Naive B cell (primary cell): Measurements from ENCODE around the gene SSR1. TPM values are rescaled to one million over a fixed set of nuclear protein-coding genes. Genes with fewer than 3 reads are reported as not detected.

ENCODE experiments used
- ATAC-seq, 2 donors: fragments of 150-1000 bp; cut with Tn5 transposase; 2 replicates each; pipeline ENCODE4 v1.10.0; 2021; ENCODE audit warnings: low read depth in 2 of 2, mild to moderate bottlenecking in 2 of 2, moderate library complexity in 2 of 2
- DNase-seq: peaks from one replicate; pipeline ENCODE4 v3.0.0; 2022
- H3K27ac Mint-ChIP-seq, 6 donors: one replicate each; pipeline ENCODE4 v1.8.0; 2020 to 2022; ENCODE audit warnings: mild to moderate bottlenecking in 6 of 6, mixed read lengths in 6 of 6, moderate library complexity in 5 of 6, inconsistent platforms in 2 of 6
- H3K27me3 Mint-ChIP-seq, 3 donors: one replicate each; pipeline ENCODE4 v1.8.0; 2021 to 2022; ENCODE audit warnings: mixed read lengths in 3 of 3, mild to moderate bottlenecking in 1 of 3
- H3K36me3 Mint-ChIP-seq, 2 donors: one replicate each; pipeline ENCODE4 v1.8.0; 2020 to 2022; ENCODE audit warnings: mixed read lengths in 2 of 2, inconsistent platforms in 1 of 2, mild to moderate bottlenecking in 1 of 2
- H3K4me1 Mint-ChIP-seq, 3 donors: one replicate each; pipeline ENCODE4 v1.8.0; 2020 to 2022; ENCODE audit warnings: mixed read lengths in 3 of 3, inconsistent platforms in 1 of 3, mild to moderate bottlenecking in 1 of 3, moderate library complexity in 1 of 3
- H3K4me3 Mint-ChIP-seq, 8 donors: one replicate each; pipeline ENCODE4 v1.8.0; 2020 to 2022; ENCODE audit warnings: mild to moderate bottlenecking in 8 of 8, mixed read lengths in 8 of 8, moderate library complexity in 8 of 8, inconsistent platforms in 2 of 8
- H3K9me3 Mint-ChIP-seq, 7 donors: one replicate each; pipeline ENCODE4 v1.8.0; 2020 to 2022; ENCODE audit warnings: mixed read lengths in 7 of 7, mild to moderate bottlenecking in 5 of 7, inconsistent platforms in 2 of 7, moderate library complexity in 1 of 7
- polyA plus RNA-seq, 6 donors: library from polyadenylated mRNA; unstranded; fragments of 300-500 nt; fragmentation: Illumina TruSeq; gene quantifications; one replicate each; pipeline ENCODE4 v1.2.3, GENCODE V29; 2021; ENCODE audit warnings: low read depth in 6 of 6

The SSR1 gene
- polyA plus RNA-seq, 6 donors from 2014 or later = 122 to 167 (median 147) TPM

DNA sequence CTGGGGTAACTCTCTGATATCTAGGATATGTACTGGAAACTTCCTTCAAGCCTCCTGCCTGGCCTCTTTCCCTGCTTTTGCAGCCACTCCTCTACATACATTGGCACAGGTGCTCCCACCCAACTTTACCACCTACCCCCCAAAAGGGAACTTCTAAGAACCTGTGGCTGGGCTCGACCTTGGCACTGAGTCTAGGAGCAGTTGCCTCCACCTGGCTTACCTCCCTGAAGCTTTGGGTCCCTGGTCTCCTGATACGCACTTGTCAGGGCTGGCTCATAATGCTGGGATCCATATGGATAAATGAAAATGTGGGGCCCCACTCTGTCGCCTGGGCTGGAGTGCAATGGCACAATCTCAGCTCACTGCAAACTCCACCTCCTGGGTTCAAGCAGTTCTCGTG is 56.2 kb downstream of the SSR1 start:
- ATAC-seq (no peak), DNase-seq (no peak)
- Mint-ChIP-seq H3K27me3 (peaks cover 0 to 18% (median 9%) of the 10 kb centered on the region in 3 donors), H3K9me3 (peaks cover 0 to 3% (median 0%) of the 10 kb centered on the region in 7 donors), H3K27ac (peak overlapping the region in 1 of 6 donors; percentile 45), H3K4me3 (no peak overlapping the region), H3K4me1 (peaks cover 13 to 22% (median 21%) of the 10 kb centered on the region in 3 donors), H3K36me3 (no peaks in the 10 kb centered on the region)

DNA sequence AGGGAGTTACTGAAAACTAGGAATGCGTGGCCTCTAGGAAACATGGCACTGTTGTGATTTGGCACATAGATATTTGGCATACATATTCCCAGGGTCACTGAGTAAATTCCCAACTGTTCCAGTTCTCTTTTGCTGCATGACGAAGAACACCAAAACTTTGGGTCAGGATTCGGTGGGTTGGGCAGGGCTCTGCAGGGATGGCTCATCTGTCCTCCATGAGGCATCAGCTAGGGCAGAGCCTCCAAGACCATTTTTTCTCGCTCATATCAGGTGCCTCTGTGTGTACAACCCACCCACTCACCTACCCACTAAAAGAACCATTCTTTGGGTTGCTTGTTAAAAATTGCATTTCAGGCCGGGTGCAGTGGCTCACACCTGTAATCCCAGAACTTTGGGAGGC is 57.1 kb downstream of the SSR1 start:
- Mint-ChIP-seq H3K4me3 (no peak overlapping the region), H3K4me1 (peaks cover 7 to 14% (median 12%) of the 10 kb centered on the region in 3 donors), H3K9me3 (peaks cover 0 to 3% (median 0%) of the 10 kb centered on the region in 7 donors)

DNA sequence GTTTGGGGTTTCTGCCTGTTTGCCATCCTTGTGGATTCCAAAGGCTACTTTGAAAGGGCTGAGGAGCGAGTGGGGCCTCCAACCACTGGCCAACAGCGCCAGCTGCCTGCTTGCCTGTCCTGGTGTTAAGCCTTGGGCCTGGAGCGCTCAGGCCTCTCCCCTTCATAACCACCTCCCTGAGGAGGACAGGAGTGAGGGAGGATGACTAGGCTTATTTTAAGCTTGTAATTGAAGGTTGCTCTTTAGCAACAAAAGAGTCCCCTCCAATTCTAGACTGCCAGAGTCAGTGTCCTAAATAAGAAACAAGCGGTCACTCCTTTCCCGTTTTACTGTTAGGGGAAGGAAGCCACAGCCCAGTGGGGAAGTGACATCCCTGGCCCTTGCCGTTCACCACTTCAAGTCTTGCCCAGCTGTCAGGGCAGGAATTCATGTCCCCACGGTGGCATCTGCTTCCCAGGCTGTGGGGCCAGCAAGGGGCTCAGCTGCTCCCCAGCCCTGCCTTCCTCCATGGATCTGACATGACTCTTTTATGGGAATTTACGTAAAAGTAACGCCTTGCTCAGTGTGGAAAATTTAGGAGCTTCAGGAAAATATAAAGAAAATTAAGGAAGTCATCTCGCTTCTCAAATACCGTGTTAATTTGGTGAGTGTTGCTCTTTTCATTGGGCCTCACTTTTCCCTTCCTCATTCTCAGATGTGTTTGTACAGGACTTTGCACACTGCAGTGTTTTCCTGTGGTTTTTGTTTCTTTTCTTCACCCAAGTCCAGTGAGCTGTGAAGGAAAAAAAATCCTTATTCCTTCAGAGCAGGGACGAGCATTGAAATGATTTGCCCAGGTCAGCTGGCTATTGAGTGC is 57.8 kb downstream of the SSR1 start:
- peaks cover 0 to 3% (median 0%) of the 10 kb centered on the region in 7 donors for H3K9me3 Mint-ChIP-seq
- H3K27me3 Mint-ChIP-seq = peaks cover 0 to 10% (median under 1%) of the 10 kb centered on the region in 3 donors
- H3K27ac Mint-ChIP-seq = peak overlapping the region in 2 of 6 donors; percentile 7 to 44
- ATAC-seq (no peak), DNase-seq (no peak)
- H3K36me3 Mint-ChIP-seq = no peaks in the 10 kb centered on the region
- H3K4me3 Mint-ChIP-seq = no peak overlapping the region
- H3K4me1 Mint-ChIP-seq = peaks cover 0 to 11% (median 8%) of the 10 kb centered on the region in 3 donors

More for the DNA sequence above, 57.1 kb downstream of the SSR1 start:
- ATAC-seq = no peak
- DNase-seq = no peak
- no peaks in the 10 kb centered on the region for H3K36me3 Mint-ChIP-seq
- peak overlapping the region in 1 of 6 donors; percentile 44 for H3K27ac Mint-ChIP-seq
- peaks cover 0 to 17% (median 8%) of the 10 kb centered on the region in 3 donors for H3K27me3 Mint-ChIP-seq

DNA sequence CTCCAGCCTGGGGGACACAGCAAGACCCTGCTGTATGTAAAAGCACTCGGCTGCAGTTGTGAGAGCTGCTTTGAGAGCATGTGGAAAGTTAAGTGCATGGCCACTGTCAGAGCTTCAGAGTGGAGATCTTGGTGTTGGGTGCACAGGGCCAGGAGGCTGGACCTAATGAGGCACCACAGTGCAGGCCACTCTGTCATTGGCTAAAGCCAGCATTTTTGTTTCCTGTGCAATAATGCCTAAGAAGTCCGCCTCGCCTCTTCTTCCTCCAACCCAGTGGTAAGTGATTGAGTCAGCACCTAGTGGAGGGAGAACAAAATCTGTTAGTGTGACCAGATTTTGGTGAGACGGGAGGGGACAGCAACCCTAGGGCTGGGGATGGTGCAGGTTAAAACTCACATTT is 60.6 kb downstream of the SSR1 start:
- DNase-seq = no peak
- Mint-ChIP-seq H3K9me3 (peaks cover 0 to 3% (median 0%) of the 10 kb centered on the region in 7 donors), H3K27ac (no peak overlapping the region), H3K27me3 (no peaks in the 10 kb centered on the region), H3K4me3 (no peak overlapping the region), H3K36me3 (peaks cover 0 to 10% of the 10 kb centered on the region in 2 donors), H3K4me1 (peaks cover 4 to 9% (median 4%) of the 10 kb centered on the region in 3 donors)
- ATAC-seq = no peak

DNA sequence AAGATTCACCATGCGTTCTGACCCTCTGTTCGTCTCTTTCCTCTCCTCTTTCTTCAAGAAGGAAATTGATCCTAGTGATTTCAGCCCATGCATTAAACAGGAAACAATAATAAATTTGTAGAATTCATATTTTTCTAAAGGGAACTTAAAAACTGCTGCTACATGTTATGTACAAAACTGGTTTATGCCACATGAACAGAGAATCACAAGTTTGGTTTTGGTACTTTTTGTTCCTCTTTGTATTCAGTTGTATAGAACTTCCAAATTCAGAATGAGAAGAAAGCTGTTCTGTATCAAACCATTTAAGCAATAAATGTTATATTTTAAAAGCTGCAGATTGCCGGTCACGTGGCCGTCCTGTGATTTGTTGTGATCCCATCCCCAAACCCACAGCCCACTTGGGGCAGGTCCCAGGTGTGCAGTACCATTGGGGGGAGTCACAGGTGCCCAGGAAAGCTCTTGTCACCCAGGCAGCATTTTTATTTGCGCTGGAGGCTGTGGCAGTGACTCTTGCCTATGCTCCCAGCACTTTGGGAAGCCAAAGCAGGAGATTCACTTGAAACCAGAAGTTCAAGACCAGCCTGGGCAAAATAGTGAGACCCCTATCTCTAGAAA is 61.2 kb downstream of the SSR1 start:
- no peak overlapping the region for H3K27ac Mint-ChIP-seq
- H3K36me3 Mint-ChIP-seq = peaks cover 0 to 10% of the 10 kb centered on the region in 2 donors
- H3K9me3 Mint-ChIP-seq = peaks cover 0 to 3% (median 0%) of the 10 kb centered on the region in 7 donors
- no peak overlapping the region for H3K4me3 Mint-ChIP-seq
- no peak for ATAC-seq
- H3K27me3 Mint-ChIP-seq = no peaks in the 10 kb centered on the region
- peaks cover 4 to 9% (median 4%) of the 10 kb centered on the region in 3 donors for H3K4me1 Mint-ChIP-seq
- no peak for DNase-seq

DNA sequence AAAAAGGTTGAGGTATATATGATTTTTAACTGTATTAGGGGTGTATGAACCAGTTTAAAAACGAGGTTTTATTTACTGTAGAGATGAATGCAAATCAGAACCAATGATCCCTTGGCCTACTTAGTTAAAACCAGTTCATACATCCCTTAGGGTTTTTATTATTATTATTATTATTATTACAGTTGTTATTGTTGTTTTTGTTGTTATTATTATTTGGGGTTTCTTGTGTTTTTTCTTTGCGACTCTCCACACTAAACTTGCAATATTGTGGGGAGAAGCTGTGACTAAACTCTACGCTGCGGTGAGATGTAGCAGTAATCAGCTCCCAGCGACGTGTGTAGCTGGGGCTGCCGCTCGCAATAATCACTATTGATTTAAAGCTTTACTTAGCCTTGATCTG is 62.2 kb downstream of the SSR1 start:
- no peaks in the 10 kb centered on the region for H3K27me3 Mint-ChIP-seq
- no peak for DNase-seq
- H3K9me3 Mint-ChIP-seq = no peaks in the 10 kb centered on the region
- H3K36me3 Mint-ChIP-seq = peaks cover 0 to 10% of the 10 kb centered on the region in 2 donors
- no peak overlapping the region for H3K27ac Mint-ChIP-seq
- peak overlapping the region in 2 of 8 donors; percentile 1 to 47 for H3K4me3 Mint-ChIP-seq
- H3K4me1 Mint-ChIP-seq = peaks cover 4 to 9% (median 4%) of the 10 kb centered on the region in 3 donors
- no peak for ATAC-seq

DNA sequence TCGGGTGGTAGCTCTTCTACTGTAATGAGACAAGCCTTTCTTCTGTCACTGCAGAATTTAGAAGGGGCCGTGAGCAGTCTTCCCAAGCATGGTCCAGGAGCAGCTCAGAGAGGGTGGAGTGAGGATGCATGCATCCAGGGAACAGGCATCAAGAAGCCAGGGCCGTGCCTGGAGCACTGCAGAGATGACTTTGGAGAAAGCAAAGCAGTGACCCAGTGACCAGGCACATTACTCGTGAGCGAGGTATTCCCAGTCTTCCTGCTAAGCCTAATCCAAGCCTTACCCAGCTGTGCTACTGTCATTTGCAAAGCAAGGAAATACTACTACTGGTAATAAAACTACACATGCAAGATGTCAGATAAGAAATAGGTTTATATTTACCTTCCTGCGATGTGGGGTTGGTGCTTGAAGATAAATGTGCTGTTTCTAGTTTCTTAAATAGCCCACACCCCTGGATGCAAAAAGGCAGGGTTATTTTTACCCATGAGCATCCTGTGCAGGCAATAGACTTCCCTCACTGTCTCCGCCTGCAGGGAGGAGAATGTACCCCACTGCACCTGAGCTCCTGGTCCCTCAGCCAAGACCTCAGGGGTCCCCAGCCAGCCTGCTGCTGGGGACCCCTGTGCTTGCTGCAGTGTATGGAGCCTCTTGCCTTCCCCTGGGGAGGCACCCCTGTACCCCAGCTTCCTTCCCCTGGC is 62.9 kb downstream of the SSR1 start:
- Mint-ChIP-seq H3K27me3 (no peaks in the 10 kb centered on the region), H3K36me3 (peaks cover 0 to 10% of the 10 kb centered on the region in 2 donors), H3K4me3 (peak overlapping the region in 1 of 8 donors; percentile 1), H3K27ac (peak overlapping the region in 2 of 6 donors; percentile 45 to 82), H3K9me3 (no peaks in the 10 kb centered on the region), H3K4me1 (peaks cover 4 to 9% (median 4%) of the 10 kb centered on the region in 3 donors)
- ATAC-seq = no peak
- DNase-seq = no peak

DNA sequence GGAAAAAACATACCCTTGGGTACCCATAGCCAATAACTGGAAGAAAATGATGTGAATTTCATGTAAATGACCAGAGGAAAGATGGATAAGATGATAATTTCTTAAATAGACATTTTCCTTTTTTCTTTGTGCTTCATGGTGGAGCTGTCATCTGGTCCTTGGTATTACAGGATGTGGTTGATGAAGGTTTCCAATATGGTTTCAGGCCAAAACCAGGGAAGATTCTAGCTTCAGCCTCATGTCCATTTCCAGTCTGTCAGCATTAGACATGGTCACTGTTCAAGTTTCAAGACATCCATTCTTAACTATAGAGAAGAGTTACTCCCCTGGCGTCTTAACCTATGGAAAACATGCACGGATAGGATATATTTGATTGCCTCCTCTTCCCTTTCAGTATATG is 63.6 kb downstream of the SSR1 start:
- H3K36me3 Mint-ChIP-seq = peaks cover 0 to 10% of the 10 kb centered on the region in 2 donors
- H3K27ac Mint-ChIP-seq = no peak overlapping the region

DNA sequence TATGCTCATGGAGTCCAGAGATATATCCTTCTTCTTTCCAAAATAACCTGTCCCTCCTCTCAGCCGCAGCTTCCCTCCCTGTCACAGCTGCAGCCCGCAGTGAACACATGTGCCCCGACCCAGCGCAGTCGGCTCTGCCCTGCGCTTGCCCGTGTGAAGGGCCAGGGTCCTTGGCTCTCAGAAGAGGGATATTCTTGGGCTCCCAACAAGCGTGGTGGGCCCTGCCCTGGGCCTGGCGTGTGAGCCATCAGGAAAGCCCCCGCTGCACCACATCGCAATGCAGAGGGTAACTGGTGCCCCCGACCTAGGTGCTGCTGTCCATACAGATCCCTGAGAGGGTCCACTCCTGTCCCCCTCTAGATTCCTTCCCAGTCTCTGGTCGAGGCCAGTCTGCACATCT is 65.2 kb downstream of the SSR1 start:
- H3K27me3 Mint-ChIP-seq = no peaks in the 10 kb centered on the region
- no peaks in the 10 kb centered on the region for H3K9me3 Mint-ChIP-seq
- H3K27ac Mint-ChIP-seq = peak overlapping the region in 1 of 6 donors; percentile 81
- H3K4me1 Mint-ChIP-seq = peaks cover 10 to 19% (median 14%) of the 10 kb centered on the region in 3 donors
- H3K36me3 Mint-ChIP-seq = peaks cover 0 to 10% of the 10 kb centered on the region in 2 donors
- peak overlapping the region in 1 of 8 donors; percentile 35 for H3K4me3 Mint-ChIP-seq
- ATAC-seq (no peak), DNase-seq (no peak)

More for the DNA sequence above, 63.6 kb downstream of the SSR1 start:
- peaks cover 4 to 9% (median 4%) of the 10 kb centered on the region in 3 donors for H3K4me1 Mint-ChIP-seq
- no peaks in the 10 kb centered on the region for H3K27me3 Mint-ChIP-seq
- H3K9me3 Mint-ChIP-seq = no peaks in the 10 kb centered on the region
- DNase-seq = no peak
- no peak overlapping the region for H3K4me3 Mint-ChIP-seq
- no peak for ATAC-seq

DNA sequence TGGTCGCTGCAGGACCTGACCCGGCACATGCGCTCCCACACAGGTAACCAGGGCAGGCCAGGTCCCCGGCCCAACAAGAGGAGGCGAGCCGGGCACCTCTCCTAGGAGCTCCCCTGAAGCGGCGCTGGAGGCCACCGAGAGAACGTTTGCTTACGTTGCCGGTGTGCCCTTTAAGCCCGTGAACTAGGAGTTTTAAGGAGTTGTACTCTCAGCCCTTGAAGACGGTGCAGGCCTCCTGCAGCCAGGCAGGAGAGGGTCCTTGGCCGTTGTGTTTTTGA is 65.9 kb downstream of the SSR1 start:
- Mint-ChIP-seq H3K4me1 (peaks cover 10 to 24% (median 14%) of the 10 kb centered on the region in 3 donors), H3K27me3 (no peaks in the 10 kb centered on the region), H3K36me3 (peaks cover 0 to 10% of the 10 kb centered on the region in 2 donors), H3K27ac (no peak overlapping the region), H3K4me3 (no peak overlapping the region), H3K9me3 (no peaks in the 10 kb centered on the region)
- DNase-seq (no peak), ATAC-seq (no peak)

DNA sequence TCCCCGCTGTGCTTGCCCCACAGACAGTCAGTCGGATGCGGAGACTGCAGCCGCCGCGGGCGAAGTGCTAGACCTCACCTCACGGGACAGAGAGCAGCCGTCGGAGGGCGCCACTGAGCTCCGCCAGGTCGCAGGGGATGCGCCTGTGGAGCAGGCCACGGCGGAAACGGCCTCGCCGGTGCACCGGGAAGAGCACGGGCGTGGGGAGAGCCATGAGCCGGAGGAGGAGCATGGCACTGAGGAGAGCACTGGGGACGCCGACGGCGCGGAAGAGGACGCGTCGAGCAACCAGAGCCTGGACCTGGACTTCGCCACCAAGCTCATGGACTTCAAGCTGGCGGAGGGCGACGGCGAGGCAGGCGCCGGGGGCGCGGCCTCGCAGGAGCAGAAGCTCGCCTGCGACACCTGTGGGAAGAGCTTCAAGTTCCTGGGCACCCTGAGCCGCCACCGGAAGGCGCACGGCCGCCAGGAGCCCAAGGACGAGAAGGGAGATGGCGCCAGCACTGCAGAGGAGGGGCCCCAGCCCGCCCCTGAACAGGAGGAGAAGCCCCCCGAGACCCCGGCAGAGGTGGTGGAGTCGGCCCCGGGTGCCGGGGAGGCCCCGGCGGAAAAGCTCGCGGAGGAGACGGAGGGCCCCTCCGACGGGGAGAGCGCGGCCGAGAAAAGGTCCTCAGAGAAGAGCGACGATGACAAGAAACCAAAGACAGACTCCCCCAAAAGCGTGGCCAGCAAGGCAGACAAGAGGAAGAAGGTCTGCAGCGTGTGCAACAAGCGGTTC is 66.4 kb downstream of the SSR1 start:
- no peak overlapping the region for H3K4me3 Mint-ChIP-seq
- H3K27me3 Mint-ChIP-seq = no peaks in the 10 kb centered on the region
- H3K9me3 Mint-ChIP-seq = no peaks in the 10 kb centered on the region
- no peak overlapping the region for H3K27ac Mint-ChIP-seq
- H3K4me1 Mint-ChIP-seq = peaks cover 10 to 29% (median 18%) of the 10 kb centered on the region in 3 donors
- DNase-seq (no peak), ATAC-seq (no peak)
- H3K36me3 Mint-ChIP-seq = peaks cover 0 to 10% of the 10 kb centered on the region in 2 donors

DNA sequence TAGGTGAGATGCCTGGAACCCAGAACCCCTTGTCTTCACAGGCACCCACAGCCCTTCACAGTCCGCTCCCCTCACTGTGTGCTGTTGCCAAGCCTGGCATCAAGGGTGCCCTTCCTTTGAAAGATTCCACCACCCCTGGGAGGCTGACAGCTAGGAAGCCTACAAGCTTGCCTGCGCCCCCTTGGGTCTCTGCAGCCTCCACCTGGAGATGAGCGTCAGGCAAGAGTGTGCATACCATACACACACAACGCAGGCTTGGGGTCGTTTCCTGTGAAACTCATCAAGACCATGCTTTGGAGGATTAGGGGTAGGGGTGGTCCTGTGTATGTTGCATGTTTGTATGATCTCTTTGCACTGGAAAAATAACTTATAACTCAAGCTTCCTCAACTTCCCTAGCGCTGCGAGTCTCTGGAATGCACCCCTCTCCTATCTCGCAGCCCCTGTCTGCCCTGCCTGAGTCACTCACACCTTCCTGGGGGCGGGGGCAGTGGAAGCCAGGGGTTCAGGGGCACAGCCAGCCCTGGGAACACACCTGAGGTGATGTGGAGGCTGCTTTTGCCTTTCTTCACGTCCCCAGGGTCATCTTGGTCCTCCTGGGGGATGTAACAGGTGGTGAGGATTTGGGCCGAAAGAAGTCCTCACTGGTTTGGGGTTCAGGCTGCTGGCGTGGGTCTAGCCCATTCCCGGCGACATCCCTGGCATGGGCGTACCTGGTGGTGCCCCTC is 67.2 kb downstream of the SSR1 start:
- Mint-ChIP-seq H3K36me3 (peaks cover 0 to 10% of the 10 kb centered on the region in 2 donors), H3K27ac (peak overlapping the region in 1 of 6 donors; percentile 28), H3K4me1 (peaks cover 10 to 30% (median 22%) of the 10 kb centered on the region in 3 donors), H3K9me3 (no peaks in the 10 kb centered on the region), H3K4me3 (no peak overlapping the region), H3K27me3 (no peaks in the 10 kb centered on the region)
- ATAC-seq (no peak), DNase-seq (no peak)
